ENCODE measurements around the gene BCAS1. TPM values are rescaled to one million over a fixed set of nuclear protein-coding genes. Genes with fewer than 3 reads are reported as not detected.

BCAS1 gene
- polyA plus RNA-seq, 1 of the 3 experiments (the other 2 are of a cell fraction): not detected

DNA sequence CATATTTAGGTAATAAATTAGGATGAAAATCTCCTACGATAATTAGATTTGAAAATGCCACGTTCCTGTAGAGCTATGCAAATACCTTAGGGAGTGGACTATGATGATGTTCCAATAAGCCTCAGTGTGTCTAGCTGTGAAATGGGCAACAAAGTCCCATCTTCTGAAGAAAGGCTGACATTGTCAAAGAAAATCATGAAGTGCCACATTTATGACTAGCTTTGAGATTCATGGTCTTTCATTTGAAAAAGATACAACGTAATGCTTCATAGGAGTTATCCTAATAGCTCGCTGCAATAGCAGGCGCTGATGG is 23.8 kb upstream of the BCAS1 start (continued):
- TF ChIP-seq, protein P1, sequence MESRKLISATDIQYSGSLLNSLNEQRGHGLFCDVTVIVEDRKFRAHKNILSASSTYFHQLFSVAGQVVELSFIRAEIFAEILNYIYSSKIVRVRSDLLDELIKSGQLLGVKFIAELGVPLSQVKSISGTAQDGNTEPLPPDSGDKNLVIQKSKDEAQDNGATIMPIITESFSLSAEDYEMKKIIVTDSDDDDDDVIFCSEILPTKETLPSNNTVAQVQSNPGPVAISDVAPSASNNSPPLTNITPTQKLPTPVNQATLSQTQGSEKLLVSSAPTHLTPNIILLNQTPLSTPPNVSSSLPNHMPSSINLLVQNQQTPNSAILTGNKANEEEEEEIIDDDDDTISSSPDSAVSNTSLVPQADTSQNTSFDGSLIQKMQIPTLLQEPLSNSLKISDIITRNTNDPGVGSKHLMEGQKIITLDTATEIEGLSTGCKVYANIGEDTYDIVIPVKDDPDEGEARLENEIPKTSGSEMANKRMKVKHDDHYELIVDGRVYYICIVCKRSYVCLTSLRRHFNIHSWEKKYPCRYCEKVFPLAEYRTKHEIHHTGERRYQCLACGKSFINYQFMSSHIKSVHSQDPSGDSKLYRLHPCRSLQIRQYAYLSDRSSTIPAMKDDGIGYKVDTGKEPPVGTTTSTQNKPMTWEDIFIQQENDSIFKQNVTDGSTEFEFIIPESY (IDR thresholded peaks at IDR 0.05; ENCODE audit: borderline replicate concordance, low read depth): no peak
- no peak for TF ChIP-seq GATA2 (CRISPR knock-in tag; IDR thresholded peaks at IDR 0.05)
- no peak for TF ChIP-seq NFIC (IDR thresholded peaks at IDR 0.05; ENCODE audit: borderline replicate concordance)
- no peak for TF ChIP-seq FOSL2 (IDR thresholded peaks at IDR 0.05; ENCODE audit: borderline replicate concordance, low read depth)
- TF ChIP-seq JUND (IDR thresholded peaks at IDR 0.05): no peak

DNA sequence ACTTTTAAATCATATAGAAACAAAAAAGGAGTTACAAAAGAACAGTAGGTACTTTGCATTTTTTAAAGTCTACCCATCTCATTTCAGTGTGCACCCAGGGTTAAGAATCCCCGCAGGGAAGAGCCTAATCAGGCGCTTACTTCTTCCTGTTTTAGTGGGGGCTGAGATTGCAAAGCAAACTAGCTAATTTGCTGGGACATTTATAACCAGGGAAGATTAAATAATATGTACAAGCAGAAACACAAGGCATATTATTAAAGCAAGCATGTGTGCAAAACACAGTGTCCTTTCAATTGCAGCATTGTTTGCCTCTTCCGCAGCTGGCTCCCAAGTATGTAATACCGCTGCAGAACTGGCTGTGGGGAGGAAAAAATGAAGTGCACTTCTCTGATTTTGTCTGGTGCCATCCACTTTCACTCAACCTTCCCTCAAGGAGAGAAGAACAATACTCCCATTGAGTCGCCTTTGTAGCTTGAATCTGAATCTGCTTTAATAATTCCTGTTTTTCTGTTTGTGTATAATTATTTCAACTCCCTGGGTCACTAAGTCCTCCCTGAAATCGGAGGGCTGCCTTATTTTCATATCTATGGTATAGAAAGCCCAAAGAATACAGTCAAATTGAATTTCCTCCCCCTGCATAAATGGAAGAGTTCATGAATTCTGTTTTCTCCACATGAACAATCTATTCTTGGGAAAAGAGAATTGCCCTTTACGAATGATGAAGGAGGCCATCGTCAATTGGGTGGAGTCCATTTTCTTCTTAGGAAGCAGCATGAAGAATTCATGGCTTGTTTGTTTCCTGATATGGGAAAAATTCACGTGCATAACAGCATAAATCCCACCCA is 23.3 kb upstream of the BCAS1 start:
- no peak overlapping the region for H3K27ac ChIP-seq (ENCODE audit: low read depth in 2 of 2, low read length in 1 of 2)
- POLR2A ChIA-PET: interaction anchor here (0.6 kb wide), 1 partner anchor 25 kb away, joined by 3 read pairs; no protein-coding TSS in a partner anchor
- no peaks in the 10 kb centered on the region for H4K20me1 ChIP-seq (ENCODE audit: insufficient read depth)
- 75% methylated on average over 7 of the region's 9 CpGs for WGBS (ENCODE audit: low lambda C conversion rate)
- H3K4me3 ChIP-seq (ENCODE audit: low read depth in 2 of 2, low read length in 1 of 2): no peak overlapping the region
- TF ChIP-seq, protein P1 (IDR thresholded peaks at IDR 0.05; ENCODE audit: borderline replicate concordance, low read depth): no peak
- TF ChIP-seq FOSL2 (IDR thresholded peaks at IDR 0.05; ENCODE audit: borderline replicate concordance, low read depth): no peak
- no peak for TF ChIP-seq GATA2 (CRISPR knock-in tag; IDR thresholded peaks at IDR 0.05)
- TF ChIP-seq NFIC (IDR thresholded peaks at IDR 0.05; ENCODE audit: borderline replicate concordance): no peak
- no peak for TF ChIP-seq SIN3A (IDR thresholded peaks at IDR 0.05; ENCODE audit: borderline replicate concordance, low read depth, low read length)
- TF ChIP-seq ELF1 (IDR thresholded peaks at IDR 0.05): no peak
- no peak for TF ChIP-seq TEAD4 (IDR thresholded peaks at IDR 0.05; ENCODE audit: borderline replicate concordance, insufficient read depth)
- TF ChIP-seq POLR2AphosphoS5 (IDR thresholded peaks at IDR 0.05; ENCODE audit: low read depth, low read length): no peak
- TF ChIP-seq RXRA (IDR thresholded peaks at IDR 0.05; ENCODE audit: borderline replicate concordance, low read depth): no peak
- TF ChIP-seq CHD2 (IDR thresholded peaks at IDR 0.05; ENCODE audit: low read length, partially characterized antibody): no peak
- peaks cover 0 to 3% of the 10 kb centered on the region in 2 experiments; a peak in 1 of 4 replicates for H3K4me1 ChIP-seq (ENCODE audit: control insufficient read depth in 1 of 2, insufficient read depth in 2 of 2, low read depth in 1 of 2, low read length in 1 of 2)
- no peaks in the 10 kb centered on the region for H3K36me3 ChIP-seq (replicated peaks in 1 of 2; ENCODE audit: control insufficient read depth in 1 of 2, insufficient read depth in 2 of 2, low read length in 1 of 2)
- no peak for DNase-seq
- H3K27me3 ChIP-seq (ENCODE audit: insufficient read depth): no peaks in the 10 kb centered on the region; the same call in 1 of the 2 replicates
- H3K9me2 ChIP-seq: no peaks in the 10 kb centered on the region
- H3K4me2 ChIP-seq: no peak overlapping the region
- H2AFZ ChIP-seq (ENCODE audit: low read depth): no peak overlapping the region
- H3F3A ChIP-seq (replicated peaks; ENCODE audit: insufficient read depth): no peaks in the 10 kb centered on the region
- H3K79me2 ChIP-seq (ENCODE audit: insufficient read depth): no peaks in the 10 kb centered on the region
- no peaks in the 10 kb centered on the region for H3K9me3 ChIP-seq
- CTCF ChIA-PET: interaction anchor here (0.6 to 23.8 kb wide), 7 partner anchors 11 to 554 kb away, joined by 3 to 499 read pairs (median 4); partner anchors contain the start of gene PFDN4
- no peak overlapping the region for H3K9ac ChIP-seq

Data from SK-N-SH (cell line).